Bladder microvascular endothelial cell (primary cell): ENCODE results near the gene PPCS. TPM values are rescaled to one million over a fixed set of nuclear protein-coding genes. Genes with fewer than 3 reads are reported as not detected.

Experiments used
- total RNA-seq: library from RNA; depleted of rRNA; stranded (reverse); fragments of >200 nt; gene quantifications from 2 replicates; pipeline ENCODE4 v1.2.3, GENCODE V29; 2014

PPCS gene
- total RNA-seq: 18.6 and 24.1 TPM in 2 replicates

GRCh38 chr1:42456010-42456753 lies at the start of gene PPCS, which contains the start of gene ZMYND12:
Gene PPCS (plus strand): TSS chr1:42456543. CDS start chr1:42456566, 23 bp downstream.
Gene ZMYND12 (minus strand): TSS chr1:42456022. CDS start chr1:42455997, 25 bp downstream.

GRCh38 chr1:42462828-42463763 lies 6.8 kb downstream of the PPCS start, which contains the start of gene CCDC30:
Gene CCDC30 (plus strand): TSS chr1:42463286. CDS start chr1:42480552, 17,266 bp downstream.

Other genes starting within 250 kb of the PPCS start
- 13.4 and 41.2 TPM in 2 replicates for gene FOXJ3, start 121.3 kb upstream of the PPCS start, total RNA-seq
- gene RIMKLA, start 75.8 kb upstream of the PPCS start, total RNA-seq: under 0.01 and 0.06 TPM in 2 replicates
- 0.32 and 0.63 TPM in 2 replicates for gene ZMYND12, start 521 bp upstream of the PPCS start, total RNA-seq
- gene CCDC30, start 6.7 kb downstream of the PPCS start, total RNA-seq: 0.32 and 1.1 TPM in 2 replicates
- 19.9 and 26.2 TPM in 2 replicates for gene PPIH, start 201.9 kb downstream of the PPCS start, total RNA-seq
- gene YBX1, start 225.9 kb downstream of the PPCS start, total RNA-seq: 629 and 744 TPM in 2 replicates